HG03565 (cell line): Measurements from ENCODE around the gene MYOC.
A peak's percentile ranks its signal among the peaks of the same experiment; 100 is the strongest.

Source experiments
- ATAC-seq: cut with Tn5 transposase; IDR thresholded peaks from one replicate; pipeline ENCODE4 v1.9.1; 2021; ENCODE audit warnings: mild to moderate bottlenecking, moderate library complexity; ENCODE audit not compliant: unreplicated experiment

Gene MYOC

DNA sequence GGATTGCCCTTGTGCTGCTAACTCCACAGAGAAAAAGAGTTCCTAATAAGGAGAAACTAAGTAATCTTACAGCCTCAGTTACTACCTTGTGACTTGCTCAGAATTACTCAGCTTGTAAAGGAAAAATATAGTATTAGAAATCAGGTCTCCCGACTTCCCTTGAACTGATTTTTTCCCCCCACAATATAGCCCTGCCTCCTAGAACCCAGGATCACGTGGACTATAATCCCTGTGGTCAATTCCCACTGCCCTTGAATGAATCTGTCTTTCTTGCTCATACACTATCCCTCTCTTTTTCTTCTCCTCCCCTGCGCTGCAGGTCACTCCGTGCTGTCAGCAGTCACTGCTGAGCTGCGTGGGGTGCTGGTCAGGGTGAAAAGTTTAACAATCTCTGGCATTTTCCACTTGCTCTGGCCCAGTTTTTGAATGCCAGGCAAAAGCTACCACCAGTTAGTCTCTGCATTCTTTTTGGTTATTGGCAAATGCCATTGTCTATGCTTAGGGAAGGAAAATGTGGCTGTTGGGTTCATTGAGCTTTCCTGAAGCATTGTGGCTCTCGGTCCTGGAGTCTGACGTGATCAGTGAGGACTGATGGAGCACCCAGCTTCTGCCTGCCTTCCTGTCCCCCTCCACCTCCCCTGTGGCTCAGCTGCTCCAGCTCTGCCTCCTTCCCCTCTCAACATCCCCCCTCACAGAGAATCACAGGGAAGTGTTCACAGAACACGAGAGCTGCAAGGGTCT, 1.9 kb upstream of the MYOC start:
- no peak for ATAC-seq

DNA sequence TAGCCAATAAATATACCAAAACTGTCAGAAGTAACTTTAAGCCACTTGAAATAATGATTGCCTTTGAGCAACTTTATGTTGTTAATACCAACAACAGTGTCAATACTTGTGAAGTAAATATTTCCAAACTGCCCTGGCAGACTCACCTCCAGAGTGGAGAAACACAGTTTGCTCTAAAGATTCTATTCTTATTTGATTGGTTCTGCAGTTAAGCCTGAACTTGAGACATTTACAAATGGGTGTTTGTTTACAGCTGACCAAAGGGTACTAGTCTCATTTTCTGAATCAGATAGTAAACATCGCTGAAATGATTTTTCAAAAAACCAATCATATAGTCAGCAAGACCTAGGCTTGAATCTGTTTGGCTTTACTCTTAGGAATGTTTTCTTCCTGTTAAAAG, 1.3 kb upstream of the MYOC start:
- no peak for ATAC-seq

- no peak for ATAC-seq
Measured at GRCh38 chr1:171646249-171646560, 6.3 kb downstream of the MYOC start.

GRCh38 chr1:171645553-171646248, 6.8 kb downstream of the MYOC start:
- no peak for ATAC-seq

DNA sequence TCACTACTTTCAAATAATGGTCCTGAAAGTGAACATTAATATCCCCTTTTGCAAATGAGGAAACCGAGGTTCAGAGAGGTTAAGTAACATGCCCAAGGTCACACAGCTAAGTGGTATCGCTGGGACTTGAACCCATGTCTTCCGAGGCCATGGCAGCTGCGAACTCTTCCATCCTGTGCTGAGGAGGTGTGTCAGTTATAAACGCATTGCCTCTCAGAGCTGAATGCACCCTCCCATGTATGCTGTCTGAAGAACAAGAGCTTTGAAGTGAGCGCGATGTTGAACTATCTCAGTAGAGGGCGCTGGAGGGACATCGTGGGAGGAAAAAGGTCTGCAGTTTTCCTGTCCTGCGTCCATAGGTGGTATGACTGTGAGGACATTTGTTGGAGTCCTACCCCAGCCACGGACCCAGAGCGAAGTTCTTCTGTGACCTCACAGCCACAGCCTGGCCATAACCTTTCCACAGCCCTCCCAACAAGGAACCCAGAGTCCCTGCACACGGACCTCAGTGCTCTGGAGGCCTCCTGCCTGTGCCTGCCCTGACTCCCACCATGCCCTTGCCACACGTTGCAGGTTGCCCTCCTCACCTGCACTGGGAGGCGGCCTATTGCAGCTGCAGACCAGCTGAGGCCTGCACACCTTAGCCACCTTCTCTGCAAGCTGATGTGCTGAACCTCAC, 7.5 kb downstream of the MYOC start:
- ATAC-seq, result no peak

DNA sequence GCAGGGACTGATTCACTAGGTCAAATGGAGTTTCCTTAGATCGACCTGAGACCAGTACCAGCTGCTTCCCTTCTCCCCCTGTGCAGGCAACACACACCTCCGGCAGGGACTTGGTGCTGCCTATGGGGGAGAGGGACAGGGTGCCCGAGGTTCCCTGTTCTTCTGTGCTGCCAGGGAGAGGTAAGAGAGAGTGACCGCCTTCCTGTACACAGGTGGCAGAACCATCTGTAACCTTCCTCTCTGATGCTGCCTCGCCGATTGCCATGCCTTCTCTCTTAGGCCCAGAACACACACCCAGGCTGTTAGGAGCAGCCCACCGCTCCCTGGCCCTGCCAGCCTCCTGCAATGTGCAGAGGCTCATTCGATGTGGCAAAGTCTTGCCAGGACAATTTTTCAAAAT, 9.3 kb downstream of the MYOC start:
- no peak for ATAC-seq

DNA sequence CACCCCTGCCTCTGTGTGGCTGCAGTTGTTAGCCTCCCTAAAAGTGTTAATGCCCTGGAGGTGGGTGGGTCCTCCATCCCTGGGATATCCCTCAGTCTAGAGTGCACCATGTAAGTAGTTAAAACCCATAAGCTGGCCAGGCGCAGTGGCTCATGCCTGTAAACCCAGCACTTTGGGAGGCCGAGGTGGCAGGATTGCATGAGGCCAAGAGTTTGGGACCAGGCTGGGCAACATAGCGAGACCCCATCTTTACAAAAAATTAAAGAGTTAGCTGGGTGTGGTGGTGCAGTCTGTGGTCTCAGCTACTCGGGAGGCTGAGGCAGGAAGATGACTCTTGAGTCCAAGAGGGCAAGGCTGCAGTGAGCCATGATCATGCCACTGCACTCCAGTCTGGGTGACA, 10.3 kb downstream of the MYOC start:
- ATAC-seq, result no peak

GRCh38 chr1:171641076-171641864, 11.2 kb downstream of the MYOC start:
- ATAC-seq, result no peak

DNA sequence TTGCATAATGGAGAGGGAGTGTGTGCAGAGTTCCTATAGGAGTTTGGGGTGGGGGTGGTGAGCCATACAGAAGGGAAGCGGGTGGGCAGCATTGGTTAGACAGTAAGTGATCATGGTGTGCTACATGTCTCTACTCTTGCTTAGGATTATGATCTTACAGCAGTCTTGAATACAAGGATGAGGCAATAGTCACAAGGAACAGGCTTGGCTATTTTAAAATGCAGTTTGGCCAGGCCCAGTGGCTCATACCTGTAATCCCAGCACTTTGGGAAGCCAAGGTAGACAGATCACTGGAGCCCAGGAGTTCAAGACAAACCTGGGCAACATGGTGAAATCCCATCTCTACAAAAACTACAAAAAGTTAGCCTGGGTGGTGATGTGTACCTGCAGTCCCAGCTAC, 12.3 kb downstream of the MYOC start:
- ATAC-seq, result no peak

- no peak for ATAC-seq
Measured at GRCh38 chr1:171637928-171638576, 14.4 kb downstream of the MYOC start.

DNA sequence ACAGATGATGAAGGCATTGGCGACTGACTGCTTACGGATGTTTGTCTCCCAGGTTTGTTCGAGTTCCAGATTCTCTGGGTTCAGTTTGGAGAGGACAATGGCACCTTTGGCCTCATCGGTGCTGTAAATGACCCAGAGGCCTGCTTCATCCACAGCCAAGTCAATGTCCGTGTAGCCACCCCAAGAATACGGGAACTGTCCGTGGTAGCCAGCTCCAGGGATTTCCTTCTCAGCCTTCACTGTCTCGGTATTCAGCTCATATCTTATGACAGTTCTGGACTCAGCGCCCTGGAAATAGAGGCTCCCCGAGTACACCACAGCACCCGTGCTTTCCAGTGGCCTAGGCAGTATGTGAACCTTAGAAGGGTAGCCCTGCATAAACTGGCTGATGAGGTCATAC, 16.3 kb downstream of the MYOC start:
- ATAC-seq, result no peak

GRCh38 chr1:171635661-171636060, 16.8 kb downstream of the MYOC start:
- no peak for ATAC-seq

DNA sequence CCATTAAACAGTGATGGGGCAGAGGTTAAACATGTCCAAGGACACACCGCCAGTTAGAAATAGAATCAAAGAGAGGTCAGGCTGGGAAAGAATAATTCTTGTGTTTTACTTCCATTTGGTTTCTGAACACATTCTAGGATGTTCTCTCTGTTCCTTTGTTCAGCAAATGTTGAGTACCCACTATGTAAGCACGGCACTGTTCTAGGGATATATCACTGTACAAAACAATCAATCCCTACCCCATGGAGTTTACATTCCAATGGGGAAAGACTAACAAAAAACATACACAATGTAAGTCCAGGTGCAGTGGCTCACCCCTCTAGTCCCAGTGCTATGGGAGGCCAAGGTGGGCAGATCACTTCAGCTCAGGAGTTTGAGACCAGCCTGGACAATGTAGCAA, 24.3 kb downstream of the MYOC start:
- ATAC-seq, result no peak

- no peak for ATAC-seq
Measured at GRCh38 chr1:171627020-171627419, 25.5 kb downstream of the MYOC start.

- no peak for ATAC-seq
Measured at GRCh38 chr1:171625225-171625624, 27.3 kb downstream of the MYOC start.

- ATAC-seq, result no peak
Measured at GRCh38 chr1:171623651-171624331, 28.7 kb downstream of the MYOC start.

DNA sequence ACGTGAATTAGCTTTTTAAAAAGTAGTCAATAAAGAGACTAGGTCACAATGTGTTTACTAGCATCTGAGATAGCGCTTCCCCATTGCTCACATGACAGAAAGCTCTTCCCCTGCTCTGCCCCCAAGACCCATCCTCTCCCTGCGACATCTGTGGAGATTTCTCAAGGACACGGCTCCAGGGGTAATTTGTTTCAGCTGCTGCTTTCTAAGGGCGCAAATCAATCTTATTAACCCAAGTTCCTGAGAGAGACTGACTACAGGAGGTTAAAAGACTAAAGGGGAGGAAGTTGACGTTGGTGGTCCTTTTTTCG, 30.4 kb downstream of the MYOC start, which contains the start of gene MYOCOS:
Gene MYOCOS (plus strand): TSS at position 92 of the 311 bp plus-strand sequence. CDS start 1,641 bp downstream, outside the sequence.
- no peak for ATAC-seq

GRCh38 chr1:171616586-171616985, 35.9 kb downstream of the MYOC start:
- ATAC-seq, result no peak

DNA sequence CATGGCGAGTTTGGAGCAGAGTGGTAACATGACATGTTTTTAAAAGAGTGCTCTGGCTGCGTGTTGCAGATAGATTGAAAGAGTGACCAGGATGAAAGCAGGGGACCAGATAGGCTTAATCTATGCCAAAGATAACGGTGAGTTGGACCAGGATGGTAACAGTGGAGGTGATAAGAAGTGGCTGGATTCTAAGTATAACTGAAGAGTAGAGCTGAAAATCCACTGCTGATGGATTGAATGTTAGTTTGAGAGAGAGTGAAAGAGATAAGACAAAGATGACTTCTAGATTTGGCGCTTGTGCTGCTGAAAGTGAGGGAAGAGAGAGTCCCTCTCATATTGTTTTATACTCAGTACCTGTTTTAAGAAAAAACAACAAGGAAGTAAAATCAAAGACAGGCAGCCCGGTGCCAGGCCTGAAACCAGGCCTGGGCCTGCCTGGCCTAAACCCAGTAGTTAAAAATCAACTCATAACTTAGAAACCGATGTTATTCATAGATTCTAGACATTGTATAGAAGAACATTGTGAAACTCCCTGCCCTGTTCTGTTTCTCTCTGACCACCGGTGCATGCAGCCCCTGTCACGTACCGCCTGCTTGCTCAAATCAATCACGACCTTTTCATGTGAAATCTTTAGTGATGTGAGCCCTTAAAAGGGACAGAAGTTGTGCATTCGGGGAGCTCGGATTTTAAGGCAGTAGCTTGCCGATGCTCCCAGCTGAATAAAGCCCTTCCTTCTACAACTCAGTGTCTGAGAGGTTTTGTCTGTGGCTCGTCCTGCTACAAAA, 37.2 kb downstream of the MYOC start:
- peak; percentile 36 for ATAC-seq

- ATAC-seq, result no peak
Measured at GRCh38 chr1:171613282-171613681, 39.2 kb downstream of the MYOC start.
